ENCODE data around the gene ARHGAP10.

DNA sequence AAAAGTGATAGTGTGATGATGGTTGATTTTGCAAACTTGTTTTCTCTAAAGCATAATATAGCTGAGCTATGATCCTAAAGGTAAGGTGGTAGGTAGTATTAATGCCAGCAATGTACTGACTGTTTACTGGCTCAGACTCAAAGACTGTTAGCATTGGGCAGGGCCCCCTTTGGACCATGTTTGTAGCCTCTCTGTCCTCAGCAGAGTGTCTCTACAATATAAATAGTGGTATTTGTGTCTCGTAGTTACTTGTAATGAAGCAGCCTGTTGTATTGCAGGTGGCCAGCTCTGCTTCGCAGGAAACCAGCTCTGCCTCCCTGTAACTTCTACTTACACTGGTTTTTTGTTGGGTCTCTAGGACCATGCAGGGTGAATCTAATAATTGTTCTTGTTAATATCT is 70.5 kb downstream of the ARHGAP10 start:
- TF ChIP-seq, protein P1, sequence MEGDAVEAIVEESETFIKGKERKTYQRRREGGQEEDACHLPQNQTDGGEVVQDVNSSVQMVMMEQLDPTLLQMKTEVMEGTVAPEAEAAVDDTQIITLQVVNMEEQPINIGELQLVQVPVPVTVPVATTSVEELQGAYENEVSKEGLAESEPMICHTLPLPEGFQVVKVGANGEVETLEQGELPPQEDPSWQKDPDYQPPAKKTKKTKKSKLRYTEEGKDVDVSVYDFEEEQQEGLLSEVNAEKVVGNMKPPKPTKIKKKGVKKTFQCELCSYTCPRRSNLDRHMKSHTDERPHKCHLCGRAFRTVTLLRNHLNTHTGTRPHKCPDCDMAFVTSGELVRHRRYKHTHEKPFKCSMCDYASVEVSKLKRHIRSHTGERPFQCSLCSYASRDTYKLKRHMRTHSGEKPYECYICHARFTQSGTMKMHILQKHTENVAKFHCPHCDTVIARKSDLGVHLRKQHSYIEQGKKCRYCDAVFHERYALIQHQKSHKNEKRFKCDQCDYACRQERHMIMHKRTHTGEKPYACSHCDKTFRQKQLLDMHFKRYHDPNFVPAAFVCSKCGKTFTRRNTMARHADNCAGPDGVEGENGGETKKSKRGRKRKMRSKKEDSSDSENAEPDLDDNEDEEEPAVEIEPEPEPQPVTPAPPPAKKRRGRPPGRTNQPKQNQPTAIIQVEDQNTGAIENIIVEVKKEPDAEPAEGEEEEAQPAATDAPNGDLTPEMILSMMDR (IDR thresholded peaks at IDR 0.05; ENCODE audit: insufficient read depth, low read depth, low read length): no peak
- TF ChIP-seq EZH2 (IDR thresholded peaks at IDR 0.05; ENCODE audit: insufficient read depth, low read length): no peak

All from astrocyte (in vitro differentiated cells and primary cell).